Stimulated activated CD8-positive, alpha-beta memory T cell treated with anti-CD3 and anti-CD28 coated beads, Interleukin-4, amount 100 ng/mL, for 1 hour (primary cell): Measurements from ENCODE around the gene GPRC5A.

Source experiments
- DNase-seq, 2 donors: peaks; one replicate each; pipeline ENCODE4 v3.0.0-alpha.2; 2020; ENCODE audit warnings: low read depth in 2 of 2, low spot score in 1 of 2

GPRC5A gene

GRCh38 chr12:12909228-12909994, 18.0 kb downstream of the GPRC5A start:
- no peak for DNase-seq

GRCh38 chr12:12909995-12910420, 18.6 kb downstream of the GPRC5A start:
- DNase-seq = no peak

- DNase-seq = no peak
Observed at GRCh38 chr12:12912711-12913110, 21.3 kb downstream of the GPRC5A start.

GRCh38 chr12:12915656-12916055, 24.3 kb downstream of the GPRC5A start:
- DNase-seq = no peak

GRCh38 chr12:12916135-12916944, 25.0 kb downstream of the GPRC5A start:
- peak; percentile 65 to 76 for DNase-seq

- DNase-seq = no peak
Observed at GRCh38 chr12:12917517-12917916, 26.2 kb downstream of the GPRC5A start.

- DNase-seq = no peak
Observed at GRCh38 chr12:12918781-12919389, 27.5 kb downstream of the GPRC5A start.

GRCh38 chr12:12919666-12920435, 28.5 kb downstream of the GPRC5A start:
- no peak for DNase-seq

GRCh38 chr12:12922191-12922616, 30.8 kb downstream of the GPRC5A start:
- DNase-seq = no peak

GRCh38 chr12:12922978-12923377, 31.6 kb downstream of the GPRC5A start:
- no peak for DNase-seq

- DNase-seq = no peak
Observed at GRCh38 chr12:12924169-12924568, 32.8 kb downstream of the GPRC5A start.

GRCh38 chr12:12925388-12925787, 34.0 kb downstream of the GPRC5A start:
- no peak for DNase-seq

GRCh38 chr12:12926571-12927071, 35.3 kb downstream of the GPRC5A start:
- DNase-seq = no peak

GRCh38 chr12:12927211-12928079, 36.1 kb downstream of the GPRC5A start:
- peak in 1 of 2 donors; percentile 0 for DNase-seq

GRCh38 chr12:12929696-12930095, 38.3 kb downstream of the GPRC5A start:
- DNase-seq = no peak

- DNase-seq = no peak
Observed at GRCh38 chr12:12930633-12931219, 39.4 kb downstream of the GPRC5A start.

GRCh38 chr12:12933742-12934141, 42.4 kb downstream of the GPRC5A start:
- DNase-seq = no peak

- DNase-seq = no peak
Observed at GRCh38 chr12:12934556-12934955, 43.2 kb downstream of the GPRC5A start.

GRCh38 chr12:12936983-12937491, 45.7 kb downstream of the GPRC5A start:
- no peak for DNase-seq
